Measurements from ENCODE around the gene CRISP2.
A peak's percentile ranks its signal among the peaks of the same experiment; 100 is the strongest.
"Not testable (repeated sequence)": the region's sequence is repeated elsewhere in the genome, so short reads cannot be mapped to it uniquely, and the experiment has no call there.

Gene CRISP2, protein sequence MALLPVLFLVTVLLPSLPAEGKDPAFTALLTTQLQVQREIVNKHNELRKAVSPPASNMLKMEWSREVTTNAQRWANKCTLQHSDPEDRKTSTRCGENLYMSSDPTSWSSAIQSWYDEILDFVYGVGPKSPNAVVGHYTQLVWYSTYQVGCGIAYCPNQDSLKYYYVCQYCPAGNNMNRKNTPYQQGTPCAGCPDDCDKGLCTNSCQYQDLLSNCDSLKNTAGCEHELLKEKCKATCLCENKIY

DNA sequence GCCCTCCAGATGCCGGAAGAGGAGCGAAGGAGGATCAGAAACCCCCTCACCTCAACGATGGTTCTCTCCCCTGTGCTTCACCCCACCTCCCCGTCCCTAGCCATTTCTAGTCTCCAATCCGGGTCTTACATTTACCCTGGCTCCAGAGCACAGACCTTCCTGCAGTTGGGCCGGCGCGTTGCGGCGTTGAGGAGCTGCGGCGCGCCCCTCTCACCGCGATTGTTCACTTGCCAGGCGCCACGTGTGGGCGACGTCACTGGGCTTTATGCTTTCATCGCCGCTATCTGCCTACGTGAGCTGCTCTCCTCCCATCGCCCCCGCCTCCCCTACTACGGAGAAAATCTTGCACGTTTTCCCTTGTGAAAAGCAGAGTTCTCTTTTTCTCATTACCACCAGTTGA is at the start of gene CRISP2:
Gene CRISP2, minus strand, starts transcription at position 198 of the 400 bp plus-strand sequence. CDS start 4,347 bp downstream, outside the sequence.
- DNase-seq = no peak

DNA sequence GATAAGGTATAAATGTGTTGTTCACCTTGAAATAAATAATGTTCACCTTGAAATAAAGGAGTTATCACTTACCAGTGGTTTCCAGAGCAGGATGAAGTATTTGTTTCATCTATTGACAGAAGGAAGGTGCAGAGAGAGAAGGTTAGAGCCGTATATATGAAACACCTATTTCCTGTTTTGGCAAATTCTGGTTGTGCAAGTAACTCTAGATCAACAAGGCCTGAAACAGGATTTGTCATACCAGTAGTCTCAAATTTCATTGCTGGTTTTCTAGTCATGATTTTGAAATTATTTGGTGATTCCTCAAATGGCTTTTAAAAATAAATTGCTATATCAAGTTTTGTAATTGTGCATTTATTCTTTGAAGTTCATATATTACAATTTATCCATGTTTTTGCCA is 30.9 kb upstream of the CRISP2 start, which contains the start of gene CRISP3:
Gene CRISP3, minus strand, starts transcription at position 130 of the 400 bp plus-strand sequence. Its CDS starts 21 bp downstream, at position 109.
- DNase-seq = no peak

DNA sequence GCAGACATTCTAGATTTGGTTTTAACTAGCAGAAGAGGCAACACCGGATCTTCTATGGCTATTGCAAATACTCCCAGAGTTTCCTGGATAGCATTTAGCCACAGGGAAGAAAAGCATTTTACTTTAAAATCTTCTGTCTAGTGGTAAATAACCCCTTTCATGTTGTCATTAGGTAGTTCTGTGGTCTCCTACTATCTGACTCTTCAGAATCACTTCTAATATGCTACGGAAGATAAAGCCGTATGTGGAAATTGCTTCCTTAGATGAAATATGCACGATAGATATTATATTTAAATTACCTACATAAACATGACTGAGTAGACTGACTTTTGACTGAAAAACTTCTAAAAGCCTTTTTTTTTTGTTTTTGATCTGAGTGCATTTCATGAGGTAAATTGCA is 30.1 kb upstream of the CRISP2 start:
- peak; percentile 59 for DNase-seq

DNA sequence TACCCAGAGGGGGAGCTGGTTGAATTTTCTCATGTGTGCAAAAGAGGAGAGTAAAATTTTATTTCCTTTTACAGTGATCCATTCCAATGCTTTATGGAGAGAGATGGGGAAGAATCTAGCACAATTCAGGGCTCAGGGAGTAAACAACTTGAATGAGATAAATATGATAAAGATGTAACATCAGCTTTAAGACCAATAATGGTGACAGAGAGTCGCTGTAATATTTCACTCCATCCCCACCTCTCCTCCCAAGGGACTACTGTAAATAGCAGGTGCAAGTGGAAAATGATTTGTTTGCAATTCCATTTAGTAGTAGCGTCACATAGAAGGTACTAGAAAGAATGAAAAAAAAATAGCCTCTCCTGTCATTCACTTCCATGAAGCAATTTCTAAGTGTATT is 26.1 kb upstream of the CRISP2 start:
- no peak for DNase-seq

DNA sequence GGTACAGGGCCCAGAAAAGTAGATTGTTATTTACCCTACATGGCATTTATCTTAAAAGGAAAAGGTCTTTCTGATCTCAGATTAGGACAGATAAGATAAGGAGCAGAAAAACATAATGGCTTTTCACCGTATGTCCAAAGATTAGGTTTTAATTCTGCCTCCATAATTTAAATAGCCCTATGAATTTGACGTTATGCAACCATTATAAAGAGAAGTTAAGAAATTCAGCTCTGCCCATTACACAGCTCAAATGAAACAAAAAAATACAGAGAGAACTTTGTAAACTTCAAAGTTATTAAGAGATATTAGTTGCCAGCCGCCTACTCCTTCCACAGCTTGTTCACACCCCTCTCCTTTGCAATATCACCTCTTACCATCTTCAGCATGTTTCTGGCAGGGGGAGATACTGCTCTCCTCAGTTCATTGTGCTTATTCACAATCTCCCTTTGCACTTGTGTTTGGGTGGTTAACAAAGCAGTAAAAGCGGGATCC is 22.7 kb upstream of the CRISP2 start:
- peak; percentile 96 for DNase-seq

DNA sequence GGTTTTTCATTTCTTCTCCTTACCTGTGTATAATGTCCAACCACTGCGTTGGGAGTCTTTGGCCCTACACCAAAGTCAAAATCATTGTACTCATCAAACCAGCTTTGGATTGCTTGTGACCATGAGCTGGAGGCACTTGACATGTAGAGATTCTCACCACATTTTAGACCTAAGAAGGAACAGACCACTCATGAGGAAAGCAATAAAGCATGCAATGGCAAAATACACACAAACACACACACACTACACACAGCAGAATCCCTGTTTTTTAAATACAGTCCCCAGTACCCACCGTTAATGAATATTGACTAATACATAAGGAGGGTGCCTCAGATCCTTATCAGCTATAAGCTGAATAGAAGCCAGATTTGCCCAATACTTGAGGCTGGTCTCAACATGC is 20.3 kb upstream of the CRISP2 start:
- DNase-seq = no peak

DNA sequence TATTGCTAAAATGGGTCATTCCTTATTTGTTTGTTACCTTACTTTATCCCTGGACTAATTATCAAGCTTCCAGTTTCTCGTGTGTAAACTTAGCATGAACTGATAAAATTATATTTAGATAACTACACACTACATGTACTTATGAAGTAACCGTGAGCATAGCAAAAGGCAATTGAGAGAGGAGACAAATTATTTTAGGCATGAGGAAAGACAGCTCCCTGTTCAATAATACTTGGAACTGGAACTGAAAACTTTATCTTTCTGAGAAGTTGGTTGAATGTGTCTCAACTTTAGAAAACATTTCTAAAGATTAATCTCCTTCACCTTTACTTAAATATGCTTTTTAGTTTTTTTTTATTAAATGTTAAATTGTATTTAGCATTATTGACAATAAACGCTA is 19.4 kb upstream of the CRISP2 start:
- DNase-seq = peak; percentile 77

DNA sequence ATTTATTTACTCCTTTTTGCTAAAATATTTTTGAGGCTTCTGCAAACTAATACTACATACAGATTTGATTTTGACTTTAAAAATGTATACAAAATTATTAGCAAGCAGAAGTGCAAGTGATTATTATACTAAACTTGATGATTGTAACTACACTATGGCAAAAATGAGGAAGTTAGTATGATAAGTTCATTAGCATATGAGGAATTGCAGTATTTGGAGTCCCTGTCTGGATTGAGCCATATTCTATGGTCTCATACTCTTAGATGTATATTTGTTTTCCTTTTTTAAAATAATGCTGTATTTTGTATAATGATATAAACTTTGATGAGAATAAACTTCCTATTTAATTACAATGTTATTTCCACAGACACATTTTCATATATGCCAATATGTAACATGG is 16.9 kb upstream of the CRISP2 start:
- no peak for DNase-seq

DNA sequence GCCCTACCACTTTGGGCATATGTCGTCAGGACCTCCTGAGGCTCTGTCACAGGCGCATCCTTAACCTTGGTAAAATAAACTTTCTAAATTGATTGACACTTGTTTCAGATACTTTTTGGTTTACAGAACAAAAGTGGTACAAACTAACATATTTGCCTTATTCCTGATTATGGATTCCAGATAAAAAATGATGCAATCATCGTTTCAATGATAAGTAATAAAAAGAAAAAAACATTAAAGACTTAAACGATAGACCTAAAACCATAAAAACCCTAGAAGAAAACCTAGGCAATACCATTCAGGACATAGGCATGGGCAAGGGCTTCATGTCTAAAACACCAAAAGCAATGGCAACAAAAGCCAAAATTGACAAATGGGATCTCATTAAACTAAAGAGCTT is 10.6 kb upstream of the CRISP2 start:
- DNase-seq = not testable (repeated sequence)

DNA sequence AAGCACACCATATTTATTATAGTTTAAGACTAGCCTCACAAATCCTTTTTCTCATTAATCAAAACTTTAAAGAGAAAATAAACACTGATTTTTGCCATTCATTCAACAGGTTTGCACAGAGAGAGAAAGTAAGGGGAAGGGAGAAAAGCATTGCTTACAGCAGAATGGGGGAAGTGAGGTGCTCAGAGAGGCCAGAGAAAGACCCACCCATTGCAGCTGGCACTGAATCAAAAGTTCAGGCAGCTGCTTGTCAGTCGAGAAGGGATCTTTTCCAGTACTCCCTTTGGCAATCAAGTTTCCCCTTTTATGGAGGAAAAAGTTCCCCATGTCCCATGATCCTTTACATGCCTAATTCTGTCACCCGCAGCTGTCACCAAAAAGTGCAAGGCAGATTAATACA is 8.0 kb upstream of the CRISP2 start:
- DNase-seq = peak; percentile 58

DNA sequence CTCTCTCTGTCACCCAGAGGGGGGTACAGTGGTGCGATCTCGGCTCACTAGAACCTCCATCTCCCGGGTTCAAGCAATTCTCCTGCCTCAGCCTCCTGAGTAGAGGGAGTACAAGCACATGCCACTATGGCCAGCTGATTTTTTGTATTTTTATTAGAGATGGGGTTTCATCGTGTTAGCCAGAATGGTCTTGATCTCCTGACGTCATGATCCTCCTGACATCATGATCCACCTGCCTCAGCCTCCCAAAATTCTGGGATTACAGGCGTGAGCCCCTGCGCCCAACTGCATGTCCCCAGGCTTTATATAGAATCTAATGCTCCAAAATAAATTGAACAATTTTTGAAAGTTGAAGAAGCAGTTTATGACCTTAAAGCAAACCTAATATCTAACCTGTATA is 7.0 kb upstream of the CRISP2 start:
- DNase-seq = no peak

DNA sequence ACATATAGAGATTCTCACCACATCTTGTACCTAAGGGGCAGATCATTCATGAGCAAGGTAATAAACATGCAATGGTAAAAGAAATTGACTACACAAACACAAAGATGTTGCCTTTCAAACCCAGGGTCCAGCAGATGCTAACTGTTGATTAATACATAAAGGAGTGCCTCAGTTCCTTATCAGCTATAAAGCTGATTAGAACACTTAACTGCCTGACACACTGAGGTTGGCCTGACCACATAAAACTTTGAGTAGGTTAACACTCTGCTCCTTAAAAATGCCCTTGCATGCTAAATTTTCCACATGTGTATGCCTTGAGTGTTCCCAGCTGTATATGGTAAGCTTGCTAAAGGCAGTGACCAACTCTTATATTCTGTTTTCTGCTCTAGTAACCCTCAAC is 14.9 kb downstream of the CRISP2 start:
- peak; percentile 85 for DNase-seq

DNA sequence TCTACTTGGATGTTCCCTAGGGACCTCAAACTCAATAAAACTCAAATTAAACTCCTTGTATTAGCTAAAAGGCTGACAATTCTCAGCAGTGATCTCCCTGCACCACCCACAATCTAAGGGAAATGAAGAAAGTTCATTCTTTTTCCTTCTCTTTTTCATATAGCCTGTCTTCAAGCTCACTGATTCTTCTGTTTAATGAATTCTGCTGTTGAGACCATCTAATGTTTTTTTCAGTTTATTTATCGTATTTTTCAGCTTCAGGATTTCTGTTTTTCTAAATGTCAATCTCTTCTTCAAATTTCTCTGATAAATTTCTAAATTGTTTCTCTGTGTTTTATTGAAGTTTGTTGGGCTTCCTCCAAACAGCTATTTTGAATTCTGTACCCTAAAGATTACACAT is 19.8 kb downstream of the CRISP2 start:
- DNase-seq = no peak

DNA sequence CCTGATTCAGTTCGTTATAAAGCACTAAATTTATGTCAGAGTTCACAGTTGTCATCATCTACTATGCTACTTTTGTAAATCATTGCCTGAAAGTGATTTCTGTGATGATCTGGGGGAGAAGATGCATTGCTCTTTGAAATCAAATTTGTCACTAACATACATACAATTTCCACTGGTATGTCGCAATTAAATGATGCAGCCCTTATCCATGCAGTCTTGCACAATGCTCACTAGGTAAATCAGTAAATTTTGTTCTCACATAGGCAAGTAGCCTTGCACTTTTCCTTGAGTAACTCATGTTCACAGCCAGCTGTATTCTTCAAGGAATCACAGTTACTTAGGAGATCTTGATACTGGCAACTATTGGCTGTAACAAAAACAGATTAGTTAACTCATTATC is 20.8 kb downstream of the CRISP2 start:
- no peak for DNase-seq

DNA sequence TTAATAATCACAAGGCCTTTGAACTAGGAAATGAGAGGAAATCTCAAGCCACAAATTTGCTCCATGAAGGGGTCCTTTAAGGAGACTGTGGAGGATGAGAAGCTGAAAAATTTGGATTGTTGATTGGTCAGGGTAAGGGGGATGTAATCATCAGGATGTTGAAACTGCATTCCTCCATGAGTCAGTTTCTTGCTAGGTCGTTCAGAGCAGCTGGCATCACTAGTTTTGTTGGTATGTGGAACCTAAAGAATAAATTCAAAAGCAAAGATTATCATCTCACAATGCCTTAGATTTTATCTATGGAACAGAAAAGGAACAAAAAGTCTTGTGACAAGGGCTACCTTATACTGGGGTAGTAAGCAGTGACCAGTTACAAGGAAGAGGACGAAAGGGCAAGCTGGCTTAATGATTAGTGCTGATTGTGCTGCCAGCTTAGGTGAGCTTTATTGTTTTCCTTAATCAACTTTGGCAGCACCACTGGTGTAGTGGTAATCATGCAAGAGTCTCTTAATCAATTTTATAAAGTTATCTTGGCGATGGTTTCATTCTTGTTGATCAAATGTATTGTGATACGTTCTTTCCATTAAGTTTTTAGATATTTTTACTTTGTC is 36.6 kb downstream of the CRISP2 start:
- no peak for DNase-seq

DNA sequence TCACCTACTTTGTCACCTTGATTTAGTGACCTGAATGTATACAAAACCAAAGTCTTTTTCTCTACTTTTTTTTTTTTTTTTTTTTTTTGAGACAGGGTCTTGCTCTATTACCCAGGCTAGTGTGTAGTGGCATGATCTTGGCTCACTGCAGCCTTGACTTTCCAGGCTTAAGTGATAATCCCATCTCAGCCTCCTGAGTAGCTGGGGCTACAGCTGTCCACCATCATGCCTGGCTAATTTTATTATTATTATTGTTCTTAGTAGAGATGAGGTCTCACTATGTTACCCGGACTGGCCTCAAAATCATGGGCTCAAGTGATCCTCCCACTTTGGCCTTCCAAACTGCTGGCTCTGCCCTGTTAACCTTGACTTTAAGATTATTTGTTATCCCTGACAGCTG is 37.5 kb downstream of the CRISP2 start:
- DNase-seq = no peak

DNA sequence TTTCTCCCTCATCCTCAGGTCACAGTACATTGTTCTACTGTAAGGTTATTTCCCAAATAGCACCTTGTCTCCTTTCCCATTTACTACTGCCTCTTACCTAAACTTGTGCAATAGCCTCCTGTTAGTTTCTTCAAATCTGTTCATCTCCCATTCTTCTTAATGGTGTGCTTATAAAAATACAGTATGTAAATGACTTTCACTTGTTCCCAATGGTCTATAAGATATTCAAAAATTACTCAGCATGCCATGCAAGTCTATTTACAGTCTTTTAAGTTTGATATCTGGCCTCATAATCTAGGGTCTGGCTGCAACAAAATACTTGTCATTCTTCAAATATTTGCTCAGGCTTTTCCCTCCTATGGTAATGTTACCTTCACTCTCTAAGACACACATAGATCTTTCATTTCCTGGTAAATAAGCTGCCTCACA is 45.2 kb downstream of the CRISP2 start:
- no peak for DNase-seq

DNA sequence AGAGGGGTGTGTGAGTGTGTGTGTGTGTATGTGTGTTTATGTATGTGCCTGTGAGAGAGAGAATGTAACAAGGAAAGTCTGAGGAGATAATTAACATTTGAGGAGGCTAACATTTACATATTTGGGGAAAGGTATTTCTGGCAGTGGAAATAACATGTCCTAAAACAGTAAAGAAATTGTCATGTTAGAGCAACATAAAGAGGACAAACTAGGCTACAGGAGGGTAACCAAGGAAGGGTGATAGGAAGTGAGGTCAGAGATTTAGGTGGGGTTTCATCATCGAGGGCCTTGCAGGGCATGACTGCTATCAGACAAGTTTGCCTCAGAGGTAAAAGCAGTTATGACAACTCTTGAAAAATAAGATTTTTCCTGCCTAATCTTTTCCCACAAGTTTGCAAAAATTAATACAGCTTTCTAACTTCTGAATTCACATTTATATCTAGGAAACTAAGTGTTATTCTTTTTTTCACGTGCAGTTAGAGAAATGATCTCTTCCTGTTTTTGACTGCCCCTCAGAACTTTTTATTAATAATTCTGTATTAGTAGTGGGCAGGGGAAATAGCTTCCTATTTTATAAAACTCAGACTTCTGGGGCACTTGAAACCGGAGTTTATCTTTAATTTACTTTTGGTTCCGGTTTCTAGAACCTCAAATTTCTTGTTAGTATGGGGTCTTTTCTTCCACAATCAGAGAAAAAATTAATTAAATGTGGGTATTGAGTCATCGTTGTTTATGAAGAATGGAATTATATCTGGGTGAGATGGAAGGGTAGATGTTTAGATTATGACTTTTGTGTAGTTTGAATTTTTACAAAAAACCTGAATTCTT is 46.2 kb downstream of the CRISP2 start:
- DNase-seq = peak; percentile 62

DNA sequence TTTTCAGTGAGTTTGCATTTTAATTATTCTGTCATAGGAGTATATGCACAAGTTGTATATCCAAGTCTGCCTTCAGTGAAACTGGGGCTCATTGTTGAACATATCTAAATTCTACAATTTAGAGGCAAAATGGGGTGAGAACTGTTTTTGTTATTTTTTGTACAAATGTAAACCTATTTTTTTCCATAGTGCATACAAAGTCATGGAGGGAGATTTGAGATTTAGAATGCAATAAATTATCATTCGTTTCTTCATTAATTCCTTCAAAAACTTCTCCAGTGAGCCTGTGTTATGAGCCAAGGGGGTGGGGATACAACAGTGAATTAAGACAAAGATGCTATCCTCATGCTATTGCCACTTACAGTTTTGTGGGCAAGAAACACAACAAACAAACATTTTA is 46.9 kb downstream of the CRISP2 start:
- no peak for DNase-seq

DNA sequence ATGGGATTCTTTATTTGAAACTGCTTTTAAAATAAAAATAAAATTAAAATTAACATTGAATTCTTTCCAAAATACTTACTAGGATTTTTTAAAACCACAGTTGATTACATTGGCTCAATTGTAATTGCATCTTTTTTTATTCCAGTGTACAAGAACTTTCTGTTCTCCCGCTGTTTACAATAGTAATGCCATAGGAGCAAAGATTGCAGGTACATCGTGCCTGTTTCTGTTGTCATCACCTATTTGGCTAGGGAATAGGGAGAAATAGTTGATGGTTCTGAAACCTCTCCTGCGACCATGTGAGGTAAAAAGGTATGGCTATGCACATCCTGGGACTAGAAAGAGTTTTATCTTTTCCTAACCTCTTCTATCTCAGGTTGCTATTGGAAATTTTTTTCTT is 48.5 kb downstream of the CRISP2 start:
- DNase-seq = no peak

DNA sequence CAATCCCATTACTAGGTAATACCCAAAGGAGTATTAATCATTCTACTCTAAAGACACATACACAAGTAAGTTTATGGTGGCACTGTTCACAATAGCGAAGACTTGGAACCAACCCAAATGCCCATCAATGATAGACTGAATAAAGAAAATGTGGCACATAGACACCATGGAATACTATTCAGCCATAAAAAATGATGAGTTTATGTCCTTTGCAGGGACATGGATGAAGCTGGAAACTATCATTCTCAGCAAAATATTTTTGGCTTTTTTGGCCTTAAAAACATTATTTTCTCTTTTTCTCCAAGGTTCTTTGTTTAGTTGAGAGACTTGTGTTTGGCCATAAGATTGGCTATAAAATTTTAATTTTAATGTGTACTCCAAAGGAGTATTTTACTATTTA is 49.3 kb downstream of the CRISP2 start:
- DNase-seq = not testable (repeated sequence)

DNA sequence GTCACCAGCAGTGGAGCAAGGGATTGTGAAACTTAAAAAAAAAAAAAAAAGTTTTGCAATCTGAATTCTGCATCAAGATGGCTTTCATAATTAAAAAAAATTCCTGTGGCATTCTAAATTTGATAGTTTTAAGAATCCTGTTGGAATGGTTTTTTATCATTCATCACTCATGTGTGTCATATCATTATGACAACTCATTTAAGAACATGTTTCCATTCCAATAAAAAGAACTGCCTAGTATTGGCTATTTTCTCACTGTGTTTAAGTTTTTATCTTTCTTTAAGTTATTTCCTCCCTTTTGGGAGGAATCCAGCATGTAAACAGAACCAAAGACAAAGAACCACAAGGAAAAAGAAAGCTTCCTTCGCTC is 50.5 kb downstream of the CRISP2 start:
- no peak for DNase-seq

DNA sequence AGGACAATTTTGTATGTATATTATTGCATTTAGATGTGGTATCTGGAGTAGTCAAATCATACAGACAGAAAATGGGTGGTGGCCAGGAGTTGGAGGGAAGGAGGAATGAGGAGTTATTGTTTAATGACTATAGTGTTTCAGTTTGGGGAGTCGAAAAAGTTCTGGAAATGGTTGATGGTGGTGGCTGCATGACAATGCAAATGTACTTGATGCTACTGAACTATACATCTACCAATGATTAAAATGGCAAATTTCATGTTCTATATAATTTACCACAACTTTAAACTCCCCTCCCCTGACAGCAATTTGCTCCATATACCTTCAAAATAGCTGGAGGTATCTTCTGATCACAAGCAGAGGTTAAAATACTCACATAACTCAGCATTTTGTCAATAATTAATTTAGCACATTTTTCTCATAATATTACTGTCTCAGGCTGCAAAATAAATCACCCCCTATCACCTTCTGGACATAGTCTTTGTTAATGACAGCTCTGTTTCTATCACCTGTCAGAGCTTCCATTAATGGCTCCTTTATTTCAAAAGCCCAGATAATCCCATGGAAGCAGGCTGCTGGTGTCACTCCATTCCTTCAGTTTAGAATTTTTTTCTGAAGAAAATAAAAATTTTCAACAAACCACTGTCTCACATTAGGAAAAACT is 51.0 kb downstream of the CRISP2 start:
- no peak for DNase-seq
